Suppressor macrophage treated with lipopolysaccharide for 4 hours (primary cell): ENCODE results near the gene DMKN.

Source experiments
- DNase-seq: peaks from one replicate; pipeline ENCODE4 v3.0.0-alpha.2; 2020

DMKN gene

DNA sequence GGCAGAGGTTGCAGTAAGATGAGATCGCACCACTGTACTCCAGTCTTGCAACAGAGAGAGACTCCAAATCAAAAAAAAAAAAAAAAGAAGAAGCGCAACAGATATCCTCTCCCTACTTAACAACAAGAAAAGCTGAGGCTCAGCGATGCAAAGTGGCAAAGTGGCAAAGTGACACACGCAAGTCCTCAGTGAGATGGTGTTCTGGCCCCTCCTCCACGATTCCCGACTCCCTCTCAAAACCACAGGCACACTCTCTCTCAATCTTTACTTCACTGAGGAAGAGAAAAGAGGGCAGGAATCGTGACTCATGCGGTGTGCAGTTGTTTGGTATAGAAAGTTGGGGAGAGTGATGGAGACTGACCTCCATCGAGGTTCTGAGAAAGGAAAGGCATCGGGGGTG is 52.8 kb downstream of the DMKN start:
- DNase-seq, result peak; percentile 61

DNA sequence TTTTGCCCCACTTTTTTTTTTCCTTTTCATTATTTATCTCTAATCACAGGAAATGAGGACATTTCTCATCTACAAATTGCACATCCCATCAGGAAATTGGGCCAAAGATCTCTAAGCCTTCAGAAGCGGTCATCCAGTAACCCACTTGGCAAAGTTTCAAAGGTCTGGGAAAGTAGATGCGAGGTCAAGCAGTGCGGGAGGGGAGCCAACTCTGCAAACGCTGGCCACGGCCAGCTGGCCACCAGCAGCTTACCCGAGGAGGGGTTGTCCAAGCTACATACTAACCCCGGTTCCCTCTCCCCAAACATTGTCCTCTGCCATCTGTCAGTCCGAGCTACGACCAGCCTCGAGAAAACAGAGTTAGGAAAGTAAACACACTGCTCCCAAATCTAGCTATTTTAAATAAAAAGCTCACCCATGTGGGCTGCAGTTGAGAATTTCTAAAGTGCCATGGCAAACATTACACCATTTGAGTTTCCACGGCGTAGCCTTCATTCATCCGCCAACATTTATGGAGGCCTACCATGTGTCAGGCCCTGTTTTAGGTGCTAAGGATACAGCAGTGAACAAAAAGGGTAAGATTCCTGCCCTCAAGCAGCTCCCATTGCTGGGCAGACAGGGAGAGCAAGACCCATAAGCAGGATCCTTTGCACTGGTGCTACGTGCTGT is 53.9 kb downstream of the DMKN start:
- DNase-seq, result no peak

DNA sequence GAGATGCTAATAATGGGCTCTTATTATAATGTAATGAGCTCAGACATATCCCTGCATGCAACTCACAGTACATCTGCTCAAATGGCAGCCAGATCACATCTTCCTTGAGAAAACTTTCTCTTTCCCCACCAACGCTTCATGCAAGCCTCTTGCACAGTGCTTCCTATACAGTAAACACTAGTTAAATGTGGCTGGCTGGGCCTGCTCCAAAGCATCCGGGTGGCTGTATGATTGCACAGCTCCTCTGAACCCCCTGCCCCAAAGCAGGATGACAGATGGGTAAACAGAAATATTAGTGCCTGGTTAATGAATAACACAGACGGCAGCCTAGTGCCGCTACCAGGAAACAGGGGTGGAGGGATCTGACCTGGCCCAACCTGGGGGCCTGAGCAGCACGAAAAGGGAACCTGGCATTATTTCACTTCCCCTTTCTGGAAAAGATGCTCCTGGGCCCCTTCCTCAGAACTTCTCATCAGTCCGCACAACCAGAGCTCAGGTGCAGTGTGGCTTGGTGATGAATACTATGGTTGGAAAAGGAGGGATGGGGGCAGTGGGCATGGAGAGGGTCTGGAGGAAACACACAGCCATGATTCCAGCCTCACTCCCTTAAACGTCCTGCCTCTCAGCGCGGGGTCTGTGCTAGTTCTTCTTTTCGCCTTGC is 54.6 kb downstream of the DMKN start:
- peak; percentile 68 for DNase-seq

DNA sequence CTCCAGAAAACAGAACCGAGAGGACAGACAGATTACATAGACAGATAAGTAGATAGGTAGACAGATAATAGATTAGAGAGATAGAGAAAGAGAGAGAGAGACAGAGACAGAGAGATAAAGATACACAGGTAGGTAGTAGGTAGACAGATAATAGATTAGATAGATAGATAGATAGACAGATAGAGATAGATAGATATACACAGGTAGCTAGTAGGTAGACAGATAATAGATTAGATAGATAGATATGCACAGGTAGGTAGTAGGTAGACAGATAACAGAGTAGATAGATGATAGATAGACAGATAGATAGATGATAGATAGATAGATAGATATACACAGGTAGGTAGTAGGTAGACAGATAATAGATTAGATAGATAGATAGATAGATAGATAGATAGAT is 55.3 kb downstream of the DMKN start:
- no peak for DNase-seq

DNA sequence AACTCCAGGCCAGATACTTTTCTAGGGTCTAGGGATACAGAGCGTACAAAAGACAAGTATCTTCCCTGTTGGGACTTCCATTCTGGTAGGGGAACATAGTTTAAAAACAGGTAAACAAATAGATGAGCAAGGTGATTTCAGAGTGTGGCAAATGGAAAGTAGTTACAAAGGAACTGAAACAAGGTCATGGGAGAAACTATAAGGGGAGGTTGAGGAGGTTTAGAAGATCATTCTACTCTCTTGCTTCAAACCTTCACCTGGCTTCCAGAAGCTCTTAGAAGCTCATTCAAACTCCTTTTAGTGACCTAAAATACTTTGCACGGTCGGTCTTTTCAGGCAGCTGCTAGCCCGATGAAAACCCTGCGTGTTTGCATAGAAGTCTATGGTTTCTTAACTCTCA is 56.3 kb downstream of the DMKN start:
- no peak for DNase-seq

DNA sequence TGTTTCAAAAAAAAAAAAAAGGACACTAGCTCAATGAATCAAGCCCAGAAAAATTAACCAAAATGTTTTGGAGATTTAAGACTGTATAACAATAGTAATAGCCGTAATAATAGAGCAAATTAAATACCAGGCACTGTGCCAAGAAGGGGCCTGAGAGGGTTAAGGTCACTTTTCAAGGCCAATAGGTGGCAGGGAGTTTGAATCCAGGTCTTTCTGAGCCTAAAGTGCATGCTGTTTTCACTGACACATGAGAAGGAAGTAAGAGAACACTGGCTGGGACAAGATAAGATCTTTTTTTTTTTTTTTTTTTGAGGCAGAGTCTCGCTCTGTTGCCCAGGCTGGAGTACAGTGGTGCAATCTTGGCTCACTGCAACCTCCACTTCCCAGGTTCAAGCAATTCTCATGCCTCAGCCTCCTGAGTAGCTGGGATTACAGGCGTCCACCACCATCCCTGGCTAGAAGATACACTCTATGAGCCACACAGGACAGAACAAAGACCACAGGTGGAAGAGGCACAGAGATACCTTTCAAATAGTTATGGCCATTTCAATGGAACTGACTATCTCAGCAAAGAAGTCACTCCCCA is 57.7 kb downstream of the DMKN start:
- no peak for DNase-seq

DNA sequence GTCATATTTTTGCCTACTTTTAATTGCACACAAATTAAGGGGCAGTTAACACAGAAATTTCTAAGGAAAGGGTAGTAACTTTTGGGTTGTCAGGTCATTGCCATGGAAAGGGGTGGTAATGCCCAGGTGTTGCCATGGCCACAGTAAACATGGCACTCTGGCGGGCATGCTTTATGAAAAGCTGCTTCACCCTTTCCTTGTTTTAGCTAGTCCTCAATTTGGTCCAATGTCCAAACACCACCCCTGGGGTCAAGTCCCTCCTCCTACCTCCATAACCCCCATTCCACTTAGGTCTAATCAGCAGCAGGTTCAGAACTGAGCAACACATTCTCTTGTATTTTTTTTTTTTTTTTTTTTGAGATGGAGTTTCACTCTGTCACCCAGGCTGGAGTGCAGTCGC is 58.8 kb downstream of the DMKN start:
- DNase-seq, result no peak

DNA sequence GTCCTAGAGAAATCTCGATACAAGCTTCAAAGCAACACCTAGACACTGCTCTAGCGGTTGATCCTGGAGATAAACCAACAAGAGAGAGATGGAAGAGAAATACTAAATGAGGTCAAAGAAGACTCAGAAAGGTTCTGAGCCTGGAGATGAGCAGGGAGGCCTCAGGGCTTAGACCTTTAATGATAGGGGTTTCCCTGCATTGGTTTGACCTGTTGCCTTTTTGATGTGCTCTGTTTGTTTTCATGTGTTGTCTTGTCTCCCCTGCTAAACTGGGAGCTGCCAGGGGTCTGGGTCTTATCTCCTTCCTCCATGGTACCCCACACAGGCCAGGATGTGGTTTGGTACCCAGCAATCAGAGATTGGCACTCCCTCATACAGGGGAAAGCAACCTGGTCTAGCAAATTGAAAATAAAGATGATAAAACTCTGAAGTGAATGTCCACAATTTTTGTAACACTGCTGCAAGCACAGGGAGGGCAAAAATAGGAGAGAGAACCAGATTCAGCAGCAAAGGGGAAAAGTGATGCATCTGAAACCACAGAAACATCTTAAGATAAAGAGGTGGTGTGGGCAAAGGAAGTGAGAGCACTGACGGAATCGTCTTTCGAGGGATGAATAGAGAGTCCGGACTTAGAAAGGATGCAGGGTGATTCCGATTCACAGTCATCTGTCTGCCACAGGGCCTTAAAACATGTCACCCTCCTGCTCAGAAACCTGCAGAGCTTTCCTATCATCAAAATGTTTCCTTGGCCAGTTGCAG is 61.9 kb downstream of the DMKN start:
- peak; percentile 46 for DNase-seq

DNA sequence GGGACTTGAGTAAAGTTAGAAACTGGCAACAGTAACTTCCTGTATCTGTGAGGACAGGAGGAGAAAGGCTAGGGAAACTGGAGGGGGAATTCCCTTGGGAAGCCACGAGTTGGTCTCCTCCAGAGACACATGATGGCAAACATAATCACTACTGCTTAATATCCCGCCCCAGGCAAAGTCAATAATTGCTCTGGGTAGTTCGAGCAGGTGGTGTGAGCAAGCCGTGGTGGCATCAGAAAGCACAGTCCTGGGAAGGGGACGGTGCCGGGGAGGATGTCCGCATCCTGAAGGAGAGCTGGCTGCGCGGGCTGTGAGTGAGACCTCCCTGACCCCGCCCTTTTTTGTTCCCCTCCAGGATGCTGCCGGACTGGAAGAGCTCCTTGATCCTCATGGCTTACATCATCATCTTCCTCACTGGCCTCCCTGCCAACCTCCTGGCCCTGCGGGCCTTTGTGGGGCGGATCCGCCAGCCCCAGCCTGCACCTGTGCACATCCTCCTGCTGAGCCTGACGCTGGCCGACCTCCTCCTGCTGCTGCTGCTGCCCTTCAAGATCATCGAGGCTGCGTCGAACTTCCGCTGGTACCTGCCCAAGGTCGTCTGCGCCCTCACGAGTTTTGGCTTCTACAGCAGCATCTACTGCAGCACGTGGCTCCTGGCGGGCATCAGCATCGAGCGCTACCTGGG is 63.9 kb downstream of the DMKN start:
- peak; percentile 90 for DNase-seq

DNA sequence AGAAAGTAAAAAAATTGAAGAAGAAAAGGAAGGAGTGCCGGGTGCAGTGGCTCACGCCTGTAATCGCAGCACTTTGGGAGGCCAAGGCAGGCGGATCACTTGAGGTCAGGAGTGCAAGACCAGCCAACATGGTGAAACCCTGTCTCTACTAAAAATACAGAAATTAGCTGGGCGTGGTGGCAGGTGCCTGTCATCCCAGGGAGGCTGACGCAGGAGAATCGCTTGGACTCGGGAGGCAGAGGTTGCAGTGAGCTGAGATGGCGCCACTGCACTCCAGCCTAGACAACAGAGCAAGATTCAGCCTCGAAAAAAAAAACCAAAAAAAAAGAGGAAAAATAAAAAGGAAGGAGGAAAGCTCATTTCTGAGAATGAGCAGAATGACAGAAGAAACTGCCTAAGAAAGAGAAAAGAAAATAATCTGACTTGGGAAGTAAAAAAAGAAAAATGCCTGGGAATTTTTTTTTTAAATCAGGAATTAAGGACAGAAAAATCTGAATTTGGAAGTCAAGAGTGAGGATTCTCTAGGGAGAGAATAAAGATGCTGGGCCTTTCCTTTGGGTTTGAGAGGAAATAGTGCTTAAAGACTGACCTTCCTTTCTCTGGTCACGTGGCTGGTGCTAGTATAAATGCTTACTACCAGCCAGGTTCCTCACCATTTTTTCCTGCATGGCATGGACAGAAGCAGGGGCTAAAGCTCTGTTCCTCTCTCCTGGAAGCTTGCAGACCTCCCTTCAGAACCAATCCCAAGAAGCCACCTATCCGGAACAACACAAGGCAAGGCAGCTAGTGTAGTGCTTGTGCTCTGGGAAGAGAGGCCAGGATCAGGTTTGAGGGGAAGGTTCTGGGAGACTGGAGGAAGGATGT is 65.6 kb downstream of the DMKN start, which contains the start of gene FFAR2:
TSS of gene FFAR2 (plus strand) at position 652 of the 864 bp plus-strand sequence. CDS start 1,458 bp downstream, outside the sequence.
- peak; percentile 58 for DNase-seq
